Peyer's patch (tissue), 4 donors: ENCODE results near the gene CAV1.

Source experiments
- POLR2A ChIP-seq, 2 donors: fragments of 450-650 bp; IDR thresholded peaks; one replicate each; pipeline ENCODE4 v1.5.1; 2017; ENCODE audit warnings: antibody characterized with exemption in 2 of 2, mild to moderate bottlenecking in 2 of 2, moderate library complexity in 2 of 2
- TF ChIP-seq, protein P1 (sequence below), 6 experiments: fragments of 450-650 bp in 4 of 6; fragments of 200-600 bp in 2 of 6; sonication (generic) in 1 of 6; IDR thresholded peaks; one replicate each; pipeline ENCODE4 v1.5.1; 2017 to 2019; ENCODE audit warnings: antibody characterized with exemption in 6 of 6, mild to moderate bottlenecking in 3 of 6, moderate library complexity in 1 of 6

DNA sequence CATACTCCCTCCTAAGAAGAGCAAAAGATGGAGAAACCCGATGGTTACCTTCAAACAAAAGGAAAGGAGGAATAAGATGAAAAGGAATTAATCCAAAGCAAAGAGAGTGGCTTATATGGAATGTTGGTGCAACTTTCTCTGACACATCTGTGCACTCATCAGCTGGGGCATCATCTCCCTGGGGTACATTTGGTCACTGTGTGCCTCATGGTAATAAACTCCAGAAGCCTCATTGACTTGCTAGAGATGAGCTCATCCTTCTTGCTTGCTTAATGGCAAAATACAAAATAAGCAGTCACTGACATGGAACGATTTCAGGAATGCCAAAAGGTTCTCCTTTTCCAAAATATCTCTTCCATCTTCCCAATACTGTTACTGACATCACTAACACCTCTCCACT, 22.5 kb downstream of the CAV1 start:
- TF ChIP-seq, protein P1, sequence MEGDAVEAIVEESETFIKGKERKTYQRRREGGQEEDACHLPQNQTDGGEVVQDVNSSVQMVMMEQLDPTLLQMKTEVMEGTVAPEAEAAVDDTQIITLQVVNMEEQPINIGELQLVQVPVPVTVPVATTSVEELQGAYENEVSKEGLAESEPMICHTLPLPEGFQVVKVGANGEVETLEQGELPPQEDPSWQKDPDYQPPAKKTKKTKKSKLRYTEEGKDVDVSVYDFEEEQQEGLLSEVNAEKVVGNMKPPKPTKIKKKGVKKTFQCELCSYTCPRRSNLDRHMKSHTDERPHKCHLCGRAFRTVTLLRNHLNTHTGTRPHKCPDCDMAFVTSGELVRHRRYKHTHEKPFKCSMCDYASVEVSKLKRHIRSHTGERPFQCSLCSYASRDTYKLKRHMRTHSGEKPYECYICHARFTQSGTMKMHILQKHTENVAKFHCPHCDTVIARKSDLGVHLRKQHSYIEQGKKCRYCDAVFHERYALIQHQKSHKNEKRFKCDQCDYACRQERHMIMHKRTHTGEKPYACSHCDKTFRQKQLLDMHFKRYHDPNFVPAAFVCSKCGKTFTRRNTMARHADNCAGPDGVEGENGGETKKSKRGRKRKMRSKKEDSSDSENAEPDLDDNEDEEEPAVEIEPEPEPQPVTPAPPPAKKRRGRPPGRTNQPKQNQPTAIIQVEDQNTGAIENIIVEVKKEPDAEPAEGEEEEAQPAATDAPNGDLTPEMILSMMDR (IDR thresholded peaks at IDR 0.05), result no peak
- no peak for TF ChIP-seq POLR2A (IDR thresholded peaks at IDR 0.05)
